GM23248 (cell line): ENCODE results near the gene DACH2. TPM values are rescaled to one million over a fixed set of nuclear protein-coding genes. Genes with fewer than 3 reads are reported as not detected.

Experiments used
- DNase-seq: peaks from one replicate; pipeline ENCODE4 v3.0.0-alpha.2; 2015
- H2AFZ ChIP-seq: fragments of 200-600 bp; sonication (generic); 2 replicates; pipeline ENCODE4 v1.6.1; 2016; ENCODE audit warnings: antibody characterized with exemption
- H3F3A ChIP-seq: fragments of 200-600 bp; sonication (generic); 2 replicates; pipeline ENCODE4 v1.6.1; 2016; ENCODE audit warnings: mild to moderate bottlenecking, antibody characterized with exemption, mixed run types; ENCODE audit not compliant: insufficient read depth
- H3K27ac ChIP-seq: fragments of 200-600 bp; sonication (generic); 2 replicates; pipeline ENCODE4 v1.5.1; 2016; ENCODE audit warnings: mild to moderate bottlenecking
- H3K27me3 ChIP-seq: fragments of 200-600 bp; sonication (generic); replicated peaks from 2 replicates; pipeline ENCODE4 v1.6.1; 2016; ENCODE audit warnings: mild to moderate bottlenecking; ENCODE audit not compliant: insufficient read depth
- H3K36me3 ChIP-seq: fragments of 200-600 bp; sonication (generic); 2 replicates; pipeline ENCODE4 v1.6.1; 2016; ENCODE audit warnings: low read depth, mild to moderate bottlenecking
- H3K4me1 ChIP-seq: fragments of 200-600 bp; sonication (generic); 2 replicates; pipeline ENCODE4 v1.6.1; 2016; ENCODE audit warnings: mild to moderate bottlenecking; ENCODE audit not compliant: insufficient read depth
- H3K4me2 ChIP-seq: fragments of 200-600 bp; sonication (generic); one replicate; pipeline ENCODE4 v1.6.1; 2016; ENCODE audit warnings: mild to moderate bottlenecking; ENCODE audit not compliant: unreplicated experiment
- H3K4me3 ChIP-seq: fragments of 200-600 bp; sonication (generic); 2 replicates; pipeline ENCODE4 v1.5.1; 2016; ENCODE audit warnings: mild to moderate bottlenecking
- H3K79me2 ChIP-seq: fragments of 200-600 bp; sonication (generic); 2 replicates; pipeline ENCODE4 v1.6.1; 2016; ENCODE audit warnings: mild to moderate bottlenecking; ENCODE audit not compliant: insufficient read depth
- H3K9ac ChIP-seq: fragments of 200-600 bp; sonication (generic); 2 replicates; pipeline ENCODE4 v1.6.1; 2016; ENCODE audit warnings: mild to moderate bottlenecking
- H3K9me2 ChIP-seq: fragments of 200-600 bp; sonication (generic); 2 replicates; pipeline ENCODE4 v1.6.1; 2016; ENCODE audit warnings: mixed run types, mild to moderate bottlenecking, moderate library complexity; ENCODE audit not compliant: insufficient read depth
- H3K9me3 ChIP-seq: fragments of 200-600 bp; sonication (generic); one replicate; pipeline ENCODE4 v1.6.1; 2017; ENCODE audit warnings: low read depth
- H4K20me1 ChIP-seq: fragments of 200-600 bp; sonication (generic); 2 replicates; pipeline ENCODE4 v1.6.0; 2016; ENCODE audit not compliant: insufficient read depth
- EZH2 ChIP-seq: fragments of 200-600 bp; sonication (generic); IDR thresholded peaks from 2 replicates; pipeline ENCODE4 v1.6.1; 2018; ENCODE audit warnings: antibody characterized with exemption, mild to moderate bottlenecking; ENCODE audit not compliant: insufficient read depth, poor library complexity, severe bottlenecking
- EZH2phosphoT487 ChIP-seq: fragments of 200-600 bp; sonication (generic); IDR thresholded peaks from 2 replicates; pipeline ENCODE4 v1.6.1; 2018; ENCODE audit warnings: antibody characterized with exemption, moderate library complexity, mild to moderate bottlenecking, low read depth; ENCODE audit not compliant: insufficient read depth
- WGBS, 2 experiments: methylation state at CpG; one replicate each; pipeline ENCODE4 v1.1.6; 2015 to 2017; ENCODE audit warnings: low lambda C conversion rate in 2 of 2, low coverage in 1 of 2; ENCODE audit errors: missing lambda C conversion rate in 2 of 2; 5-methylcytosine and 5-hydroxymethylcytosine counted together
- in situ Hi-C: fragments of 300-500 bp; cut with MboI; formaldehyde crosslinking; loops from 2 replicates; pipeline ENCODE4 v1.15.0; 2020
- polyA plus RNA-seq: library from polyadenylated mRNA; unstranded; fragments of >200 nt; fragmentation: Nextera tagmentation; extraction: Ambion mirVana; gene quantifications from 2 replicates; pipeline ENCODE4 v1.2.1, GENCODE V29; 2016
- small RNA-seq: library from RNA; depleted of rRNA; stranded (forward); fragments of <200 nt; gene quantifications from one replicate; pipeline ENCODE3, GENCODE V24; 2014; ENCODE audit warnings: low read depth, low replicate concordance
- total RNA-seq: library from RNA; depleted of rRNA; stranded (reverse); fragments of >200 nt; shearing (Covaris generic); gene quantifications from 2 replicates; pipeline ENCODE4 v1.2.3, GENCODE V29; 2014; rRNA removed

DACH2 gene
- total and polyA plus RNA-seq, 2 experiments from 2014 or later, result not detected

- Histone ChIP-seq H3K4me2 (no peak overlapping the region), H3K79me2 (no peaks in the 10 kb centered on the region), H3F3A (no peaks in the 10 kb centered on the region), H3K9ac (no peak overlapping the region), H3K4me1 (no peaks in the 10 kb centered on the region), H3K9me2 (no peaks in the 10 kb centered on the region), H3K27ac (no peak overlapping the region), H3K36me3 (no peaks in the 10 kb centered on the region), H3K9me3 (no peaks in the 10 kb centered on the region), H3K4me3 (no peak overlapping the region), H3K27me3 (no peaks in the 10 kb centered on the region), H2AFZ (no peak overlapping the region), H4K20me1 (no peaks in the 10 kb centered on the region)
- DNase-seq, result no peak
- TF ChIP-seq EZH2phosphoT487 (no peak), EZH2 (no peak)
- in situ Hi-C loops, result no loop called here
- 0 to 4% methylated on average over 2 of the region's 2 CpGs for WGBS, 2 experiments
These were observed 681.5 kb downstream of the DACH2 start for GRCh38 chrX:86829786-86830185.

- Histone ChIP-seq H3K27ac (no peak overlapping the region), H3F3A (no peaks in the 10 kb centered on the region), H3K9me3 (no peaks in the 10 kb centered on the region), H3K9ac (no peak overlapping the region), H3K36me3 (no peaks in the 10 kb centered on the region), H2AFZ (no peak overlapping the region), H4K20me1 (no peaks in the 10 kb centered on the region), H3K9me2 (no peaks in the 10 kb centered on the region), H3K4me3 (no peak overlapping the region), H3K4me2 (no peak overlapping the region), H3K4me1 (no peaks in the 10 kb centered on the region), H3K79me2 (no peaks in the 10 kb centered on the region), H3K27me3 (no peaks in the 10 kb centered on the region)
- in situ Hi-C loops, result no loop called here
- no peak for DNase-seq
- TF ChIP-seq EZH2phosphoT487 (no peak), EZH2 (no peak)
These were observed 682.4 kb downstream of the DACH2 start for GRCh38 chrX:86830685-86831084.

- TF ChIP-seq EZH2 (no peak), EZH2phosphoT487 (no peak)
- Histone ChIP-seq H4K20me1 (no peaks in the 10 kb centered on the region), H3K36me3 (no peaks in the 10 kb centered on the region), H3K9me2 (no peaks in the 10 kb centered on the region), H3K4me3 (no peak overlapping the region), H3K4me2 (no peak overlapping the region), H3K9ac (no peak overlapping the region), H3K79me2 (no peaks in the 10 kb centered on the region), H3F3A (no peaks in the 10 kb centered on the region), H3K4me1 (no peaks in the 10 kb centered on the region), H2AFZ (no peak overlapping the region), H3K9me3 (no peaks in the 10 kb centered on the region), H3K27me3 (no peaks in the 10 kb centered on the region), H3K27ac (no peak overlapping the region)
- no peak for DNase-seq
- in situ Hi-C loops, result no loop called here
- 2 to 12% methylated on average over 2 to 3 of the region's 3 CpGs for WGBS, 2 experiments
These were observed 696.9 kb downstream of the DACH2 start for GRCh38 chrX:86845101-86845500.

Small RNA genes lying within 50 kb of the gene (small RNA-seq; reads per million reads assigned to genes)
- gene FCF1P9, result not detected
- gene RF00026, result not detected

Other genes with a start within 250 kb of the DACH2 start
- 19.8 and 22.5 TPM in 2 replicates for gene CHM, start 100.9 kb upstream of the DACH2 start, total RNA-seq
- gene CHM, start 100.9 kb upstream of the DACH2 start, polyA plus RNA-seq, result 13.4 and 15.2 TPM in 2 replicates